Endothelial cell of umbilical vein (primary cell): ENCODE measurements around the gene TCERG1. TPM values are rescaled to one million over a fixed set of nuclear protein-coding genes. Genes with fewer than 3 reads are reported as not detected.

Experiments used
- BruUV-seq: library from RNA; stranded (reverse); fragments of 400-500 nt; replicated peaks from 2 replicates; lab custom pipeline; 2021; lab: Mats Ljungman, UMichigan
- CTCF ChIA-PET: fragments of 300-600, 350-600 bp; sonication (Branson Sonifier 250); formaldehyde crosslinking; loops from one replicate; lab custom pipeline; 2021; ENCODE audit warnings: antibody characterized with exemption, inconsistent platforms; lab: Charles Lee
- POLR2A ChIA-PET: fragments of 300-600, 350-600 bp; sonication (Branson Sonifier 250); formaldehyde crosslinking; loops from one replicate; lab custom pipeline; 2021; ENCODE audit warnings: antibody characterized with exemption, inconsistent platforms; lab: Charles Lee
- DNase-seq: peaks from one replicate; pipeline ENCODE4 v3.0.0-alpha.2; 2011; ENCODE audit warnings: low read depth, low spot score
- FAIRE-seq: peaks from 2 replicates; lab custom pipeline; 2011; peaks lifted over from hg19 to GRCh38; lab: Jason Lieb, UNC
- H2AFZ ChIP-seq: 2 replicates; pipeline ENCODE4 v1.6.0; 2012; ENCODE audit warnings: low read depth, low read length, control low read depth, inconsistent platforms
- H3K27ac ChIP-seq: 2 replicates; pipeline ENCODE4 v1.5.1; 2011; ENCODE audit warnings: low read depth, mild to moderate bottlenecking, control low read depth, low read length, moderate library complexity; ENCODE audit not compliant: insufficient read depth
- H3K27me3 ChIP-seq, 2 experiments: 2 replicates each; pipeline versions ENCODE4 v1.6.0 to v1.6.1; 2011; ENCODE audit warnings: low read length in 2 of 2, mixed read lengths in 1 of 2; ENCODE audit not compliant: control insufficient read depth in 2 of 2, insufficient read depth in 2 of 2
- H3K36me3 ChIP-seq, 2 experiments: 2 replicates in 1 of 2; 3 replicates in 1 of 2; pipeline ENCODE4 v1.5.1; 2011; ENCODE audit warnings: low read length in 2 of 2, mild to moderate bottlenecking in 1 of 2, moderate library complexity in 1 of 2; ENCODE audit not compliant: control insufficient read depth in 2 of 2, insufficient read depth in 2 of 2; ENCODE audit errors: extremely low read depth in 1 of 2
- H3K4me1 ChIP-seq: 3 replicates; pipeline ENCODE4 v1.5.1; 2011; ENCODE audit warnings: mild to moderate bottlenecking, low read length; ENCODE audit not compliant: control insufficient read depth, insufficient read depth; ENCODE audit errors: extremely low read depth
- H3K4me2 ChIP-seq: 2 replicates; pipeline ENCODE4 v1.6.1; 2011; ENCODE audit warnings: low read length, control low read depth, mixed read lengths; ENCODE audit not compliant: insufficient read depth
- H3K4me3 ChIP-seq, 3 experiments: fragments of 200-600 bp in 1 of 3; sonication (generic), shearing (Covaris generic) in 1 of 3; replicated peaks in 1 of 3; 2 replicates each; pipeline ENCODE4 v1.5.1; 2011 to 2016; ENCODE audit warnings: control low read depth in 3 of 3, low read length in 3 of 3, mild to moderate bottlenecking in 2 of 3, inconsistent platforms in 1 of 3, low read depth in 1 of 3, moderate library complexity in 1 of 3; ENCODE audit not compliant: insufficient read depth in 1 of 3
- H3K79me2 ChIP-seq: 2 replicates; pipeline ENCODE4 v1.6.0; 2012; ENCODE audit warnings: low read length, inconsistent platforms; ENCODE audit not compliant: control insufficient read depth, insufficient read depth
- H3K9ac ChIP-seq: replicated peaks from 2 replicates; pipeline ENCODE3; 2011; ENCODE audit warnings: low read length, control low read depth; ENCODE audit not compliant: insufficient read depth; ENCODE audit errors: extremely low read depth
- H3K9me1 ChIP-seq: replicated peaks from 3 replicates; pipeline ENCODE4 v1.6.0; 2011; ENCODE audit warnings: mild to moderate bottlenecking, low read length; ENCODE audit not compliant: control insufficient read depth, insufficient read depth; ENCODE audit errors: extremely low read depth
- H3K9me3 ChIP-seq: replicated peaks from 2 replicates; pipeline ENCODE4 v1.5.1; 2012; ENCODE audit warnings: low read length, inconsistent platforms; ENCODE audit not compliant: control insufficient read depth, insufficient read depth
- H4K20me1 ChIP-seq: replicated peaks from 2 replicates; pipeline ENCODE3; 2011; ENCODE audit warnings: mild to moderate bottlenecking, low read length; ENCODE audit not compliant: control insufficient read depth, insufficient read depth; ENCODE audit errors: extremely low read depth
- CTCF ChIP-seq, 2 donors: IDR thresholded peaks; 1 replicate in 1 of 2; 2 replicates in 1 of 2; pipeline ENCODE4 v1.5.1; 2011; ENCODE audit warnings: low read length in 2 of 2, mild to moderate bottlenecking in 2 of 2, moderate library complexity in 2 of 2, control low read depth in 1 of 2, inconsistent platforms in 1 of 2, low read depth in 1 of 2; ENCODE audit not compliant: insufficient read depth in 1 of 2; ENCODE audit errors: extremely low read depth in 1 of 2
- EZH2 ChIP-seq: IDR thresholded peaks from 2 replicates; pipeline ENCODE4 v1.6.1; 2012; ENCODE audit warnings: borderline replicate concordance, low read depth, mild to moderate bottlenecking, moderate library complexity, low read length, inconsistent platforms; ENCODE audit not compliant: severe bottlenecking
- FOS ChIP-seq: IDR thresholded peaks from 2 replicates; pipeline ENCODE4 v1.6.1; 2011; ENCODE audit warnings: mild to moderate bottlenecking, low read length, moderate library complexity, borderline replicate concordance; ENCODE audit not compliant: insufficient read depth
- GATA2 ChIP-seq: IDR thresholded peaks from 2 replicates; pipeline ENCODE4 v1.7.0; 2011; ENCODE audit warnings: low read depth, mild to moderate bottlenecking, moderate library complexity, mixed read lengths, low read length; ENCODE audit not compliant: insufficient read length, insufficient read depth
- JUN ChIP-seq: IDR thresholded peaks from 2 replicates; pipeline ENCODE4 v1.6.1; 2011; ENCODE audit warnings: borderline replicate concordance, low read depth; ENCODE audit not compliant: insufficient read length, insufficient read depth
- MAX ChIP-seq: IDR thresholded peaks from 2 replicates; pipeline ENCODE4 v1.6.1; 2011; ENCODE audit not compliant: insufficient read depth, insufficient read length
- MYC ChIP-seq: IDR thresholded peaks from one replicate; pipeline ENCODE4 v1.6.1; 2011; ENCODE audit warnings: mild to moderate bottlenecking, low read depth, low read length
- POLR2A ChIP-seq: IDR thresholded peaks from 2 replicates; pipeline ENCODE4 v1.6.1; 2012; ENCODE audit warnings: low read depth, mild to moderate bottlenecking, control low read depth, low read length
- POLR2AphosphoS5 ChIP-seq: IDR thresholded peaks from 2 replicates; pipeline ENCODE4 v1.6.1; 2012; ENCODE audit warnings: low read depth, mild to moderate bottlenecking, control low read depth, low read length, moderate library complexity; ENCODE audit not compliant: insufficient read depth
- dilution Hi-C: fragments of 300-500 bp; cut with MboI; formaldehyde crosslinking; loops from one replicate; pipeline ENCODE4 v1.15.0; 2019; ENCODE audit warnings: low sequenced_read_pairs; ENCODE audit not compliant: extremely low pct_ligation_motif_present
- intact Hi-C: fragments of 100-400 bp; cut with micrococcal nuclease; formaldehyde crosslinking; loops from one replicate; pipeline ENCODE4 v1.10.0; 2022
- polyA plus RNA-seq, 4 experiments: library from polyadenylated mRNA; depleted of rRNA in 3 of 4; stranded (reverse) in 3 of 4; unstranded in 1 of 4; fragments of >200 nt; gene quantifications; 2 replicates each; pipeline versions ENCODE4 v1.2.1 to v1.2.3, GENCODE V29; 2011 to 2012; ENCODE audit warnings: missing spikeins in 1 of 4
- total RNA-seq: library from RNA; stranded (reverse); gene quantifications from 2 replicates; pipeline ENCODE4 v1.2.3, GENCODE V29; 2021

TCERG1 gene
- total and polyA plus RNA-seq, 2 donors (not counting 3 experiments of a cell fraction or from before 2014, with no cell fraction given): 71.4 to 98.4 TPM

DNA sequence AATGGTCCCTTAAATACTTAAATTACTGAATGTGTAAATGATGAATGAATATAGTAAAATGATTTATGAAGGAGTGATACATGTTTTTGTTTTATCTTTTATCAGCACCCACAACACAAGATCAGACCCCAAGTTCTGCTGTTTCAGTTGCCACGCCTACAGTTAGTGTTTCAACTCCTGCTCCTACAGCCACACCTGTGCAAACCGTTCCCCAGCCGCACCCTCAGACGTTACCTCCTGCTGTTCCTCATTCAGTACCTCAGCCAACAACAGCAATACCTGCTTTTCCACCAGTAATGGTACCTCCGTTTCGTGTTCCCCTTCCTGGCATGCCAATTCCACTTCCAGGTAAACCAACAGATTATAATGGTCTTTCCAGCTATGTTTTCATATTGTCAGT lies 16.3 kb downstream of the TCERG1 start:
- dilution Hi-C loops (no loop called here), intact Hi-C loops (no loop called here)
- H3K27ac ChIP-seq: no peak overlapping the region
- H3K9me1 ChIP-seq: no peaks in the 10 kb centered on the region
- peaks cover 22% of the 10 kb centered on the region for H3K4me1 ChIP-seq
- no peaks in the 10 kb centered on the region for H3K9me3 ChIP-seq
- H4K20me1 ChIP-seq: no peaks in the 10 kb centered on the region
- peaks cover 4 to 28% of the 10 kb centered on the region in 2 experiments for H3K36me3 ChIP-seq
- H3K9ac ChIP-seq: no peak overlapping the region
- no TSS peak for BruUV-seq
- peaks cover 77% of the 10 kb centered on the region for H3K79me2 ChIP-seq
- ChIA-PET CTCF (interaction anchor here (1.0 to 1.7 kb wide), 2 partner anchors 17 to 725 kb away, joined by 3 read pairs; no protein-coding TSS in a partner anchor), POLR2A (interaction anchor here (0.5 kb wide), 1 partner anchor 41 kb away, joined by 3 read pairs; no protein-coding TSS in a partner anchor)
- no peak overlapping the region for H3K4me2 ChIP-seq
- H3K4me3 ChIP-seq: no peak overlapping the region
- TF ChIP-seq CTCF (IDR thresholded peaks at IDR 0.05; ENCODE audit: extremely low read depth in 1 of 2, insufficient read depth in 1 of 2, low read depth in 1 of 2, low read length in 2 of 2): no peak
- no peak for TF ChIP-seq POLR2A
- TF ChIP-seq MAX: no peak
- no peak for TF ChIP-seq GATA2
- no peak for TF ChIP-seq POLR2AphosphoS5
- no peak for TF ChIP-seq EZH2
- no peak for TF ChIP-seq FOS
- TF ChIP-seq JUN: no peak
- no peak for TF ChIP-seq MYC
- no peak for FAIRE-seq
- no peaks in the 10 kb centered on the region for H3K27me3 ChIP-seq
- no peak overlapping the region for H2AFZ ChIP-seq
- DNase-seq: no peak
